Measurements from ENCODE around the gene C10orf105. TPM values are rescaled to one million over a fixed set of nuclear protein-coding genes. Genes with fewer than 3 reads are reported as not detected.

Gene C10orf105
- total and polyA plus RNA-seq, 7 experiments from 2014 or later: 0.13 to 1.0 (median 0.19) TPM; not detected in 2

GRCh38 chr10:71748671-71749191, 29.2 kb upstream of the C10orf105 start:
- H3K27ac ChIP-seq (ENCODE audit: low read depth, low read length): peak overlapping the region; percentile 74
- H3K4me1 ChIP-seq (ENCODE audit: control insufficient read depth in 2 of 2, insufficient read depth in 2 of 2, low read length in 2 of 2): peaks cover 93 to 99% of the 10 kb centered on the region in 2 donors
- no peaks in the 10 kb centered on the region for H3K27me3 Mint-ChIP-seq
- H3K27me3 ChIP-seq (ENCODE audit: control insufficient read depth in 2 of 2, insufficient read depth in 2 of 2, low read length in 2 of 2): no peaks in the 10 kb centered on the region
- peak overlapping the region; percentile 95 to 99 (median 98) for H3K27ac Mint-ChIP-seq
- no peaks in the 10 kb centered on the region for H3K9me3 ChIP-seq (ENCODE audit: control insufficient read depth in 2 of 3, low read length in 3 of 3)
- peaks cover 3 to 33% (median 12%) of the 10 kb centered on the region in 3 experiments for H3K36me3 ChIP-seq (ENCODE audit: control insufficient read depth in 2 of 3, insufficient read depth in 3 of 3, low read length in 3 of 3)
- intact Hi-C loops (cut with micrococcal nuclease): loop anchor here (1.0 to 10.0 kb wide), 9 partner anchors 9 to 546 kb away; partner anchors contain the start of genes VSIR (in 2 of the 2) and PSAP (in 1 of the 2)
- ChIA-PET POLR2A (interaction anchor here (0.6 to 26.0 kb wide), 9 partner anchors 9 to 354 kb away, joined by 3 to 863 read pairs (median 13); partner anchors contain the start of genes C10orf105 and VSIR), CTCF (interaction anchor here (0.7 to 4.4 kb wide), 14 partner anchors 9 to 62 kb away, joined by 3 to 34 read pairs (median 4); partner anchors contain the start of gene VSIR)
- DNase-seq (peak; percentile 53 to 93 (median 88)), ATAC-seq (peak; percentile 87)
- H3K4me3 Mint-ChIP-seq: peak overlapping the region; percentile 74 to 90 (median 85)
- peaks cover 6 to 61% (median 22%) of the 10 kb centered on the region in 5 donors for H3K36me3 Mint-ChIP-seq
- peaks cover 80 to 98% (median 93%) of the 10 kb centered on the region in 7 donors for H3K4me1 Mint-ChIP-seq
- peaks cover 0 to 3% (median 0%) of the 10 kb centered on the region in 11 donors for H3K9me3 Mint-ChIP-seq
- H3K4me3 ChIP-seq (ENCODE audit: low read length): peak overlapping the region; percentile 40

- H3K27ac Mint-ChIP-seq: peak overlapping the region; percentile 95 to 99 (median 98)
- H3K36me3 ChIP-seq (ENCODE audit: control insufficient read depth in 2 of 3, insufficient read depth in 3 of 3, low read length in 3 of 3): peaks cover 0 to 24% (median 11%) of the 10 kb centered on the region in 3 experiments
- H3K9me3 Mint-ChIP-seq: peaks cover 0 to 2% (median 0%) of the 10 kb centered on the region in 11 donors
- no peaks in the 10 kb centered on the region for H3K9me3 ChIP-seq (ENCODE audit: control insufficient read depth in 2 of 3, low read length in 3 of 3)
- CTCF ChIA-PET: interaction anchor here (0.9 to 4.4 kb wide), 14 partner anchors 8 to 63 kb away, joined by 3 to 34 read pairs (median 4); partner anchors contain the start of gene VSIR
- H3K27me3 Mint-ChIP-seq: no peaks in the 10 kb centered on the region
- DNase-seq (no peak), ATAC-seq (no peak)
- H3K27me3 ChIP-seq (ENCODE audit: control insufficient read depth in 2 of 2, insufficient read depth in 2 of 2, low read length in 2 of 2): no peaks in the 10 kb centered on the region
- peaks cover 0 to 55% (median 20%) of the 10 kb centered on the region in 5 donors for H3K36me3 Mint-ChIP-seq
- POLR2A ChIA-PET: interaction anchor here (0.6 to 26.0 kb wide), 8 partner anchors 8 to 921 kb away, joined by 3 to 863 read pairs (median 18); partner anchors contain the start of genes C10orf105, PSAP and VSIR
- intact Hi-C loops (cut with micrococcal nuclease): loop anchor here (1.0 to 10.0 kb wide), 9 partner anchors 9 to 547 kb away; partner anchors contain the start of genes VSIR (in 2 of the 2) and PSAP (in 1 of the 2)
- H3K4me3 Mint-ChIP-seq: peak overlapping the region; percentile 74 to 90 (median 85)
- peaks cover 75 to 98% (median 93%) of the 10 kb centered on the region in 7 donors for H3K4me1 Mint-ChIP-seq
- H3K4me1 ChIP-seq (ENCODE audit: control insufficient read depth in 2 of 2, insufficient read depth in 2 of 2, low read length in 2 of 2): peaks cover 93 to 99% of the 10 kb centered on the region in 2 donors
- peak overlapping the region; percentile 74 for H3K27ac ChIP-seq (ENCODE audit: low read depth, low read length)
- H3K4me3 ChIP-seq (ENCODE audit: low read length): peak overlapping the region; percentile 40
These were observed 28.3 kb upstream of the C10orf105 start for GRCh38 chr10:71747551-71748523.

- ATAC-seq: no peak
- Histone ChIP-seq H3K27ac (ENCODE audit: low read depth, low read length) (peak overlapping the region; percentile 74), H3K9me3 (ENCODE audit: control insufficient read depth in 2 of 3, low read length in 3 of 3) (no peaks in the 10 kb centered on the region), H3K4me3 (ENCODE audit: low read length) (peak overlapping the region; percentile 40), H3K27me3 (ENCODE audit: control insufficient read depth in 2 of 2, insufficient read depth in 2 of 2, low read length in 2 of 2) (no peaks in the 10 kb centered on the region), H3K36me3 (ENCODE audit: control insufficient read depth in 2 of 3, insufficient read depth in 3 of 3, low read length in 3 of 3) (peaks cover 0 to 20% (median 6%) of the 10 kb centered on the region in 3 experiments), H3K4me1 (ENCODE audit: control insufficient read depth in 2 of 2, insufficient read depth in 2 of 2, low read length in 2 of 2) (peaks cover 93 to 99% of the 10 kb centered on the region in 2 donors)
- Mint-ChIP-seq H3K9me3 (peaks cover 0 to 2% (median 0%) of the 10 kb centered on the region in 11 donors), H3K4me3 (peak overlapping the region; percentile 53 to 90 (median 76)), H3K36me3 (peaks cover 0 to 55% (median 15%) of the 10 kb centered on the region in 5 donors), H3K27ac (peak overlapping the region; percentile 95 to 99 (median 98)), H3K27me3 (no peaks in the 10 kb centered on the region), H3K4me1 (peaks cover 77 to 98% (median 93%) of the 10 kb centered on the region in 7 donors)
- POLR2A ChIA-PET: interaction anchor here (0.6 to 26.0 kb wide), 8 partner anchors 7 to 922 kb away, joined by 4 to 863 read pairs (median 18); partner anchors contain the start of genes C10orf105, PSAP and VSIR
- intact Hi-C loops (cut with micrococcal nuclease): loop anchor here (5.0 to 10.0 kb wide), 2 partner anchors 35 to 548 kb away; no protein-coding TSS in a partner anchor
- CTCF ChIA-PET: interaction anchor here (0.8 to 4.4 kb wide), 11 partner anchors 10 to 65 kb away, joined by 3 to 34 read pairs (median 4); partner anchors contain the start of gene VSIR
- DNase-seq: no peak
These were observed 27.5 kb upstream of the C10orf105 start for GRCh38 chr10:71747039-71747531.

GRCh38 chr10:71746344-71747037, 26.9 kb upstream of the C10orf105 start:
- peak overlapping the region; percentile 53 to 90 (median 76) for H3K4me3 Mint-ChIP-seq
- no peaks in the 10 kb centered on the region for H3K9me3 ChIP-seq (ENCODE audit: control insufficient read depth in 2 of 3, low read length in 3 of 3)
- no peaks in the 10 kb centered on the region for H3K27me3 Mint-ChIP-seq

GRCh38 chr10:71745664-71746250, 26.2 kb upstream of the C10orf105 start:
- DNase-seq (no peak), ATAC-seq (no peak)
- intact Hi-C loops (cut with micrococcal nuclease): loop anchor here (5.0 to 10.0 kb wide), 2 partner anchors 33 to 549 kb away; no protein-coding TSS in a partner anchor
- Histone ChIP-seq H3K27ac (ENCODE audit: low read depth, low read length) (peak overlapping the region; percentile 74), H3K27me3 (ENCODE audit: control insufficient read depth in 2 of 2, insufficient read depth in 2 of 2, low read length in 2 of 2) (no peaks in the 10 kb centered on the region), H3K4me1 (ENCODE audit: control insufficient read depth in 2 of 2, insufficient read depth in 2 of 2, low read length in 2 of 2) (peaks cover 99 to 100% of the 10 kb centered on the region in 2 donors), H3K4me3 (ENCODE audit: low read length) (no peak overlapping the region), H3K9me3 (ENCODE audit: control insufficient read depth in 2 of 3, low read length in 3 of 3) (no peaks in the 10 kb centered on the region), H3K36me3 (ENCODE audit: control insufficient read depth in 2 of 3, insufficient read depth in 3 of 3, low read length in 3 of 3) (peaks cover 0 to 10% (median 6%) of the 10 kb centered on the region in 3 experiments)
- Mint-ChIP-seq H3K36me3 (peaks cover 0 to 51% (median 10%) of the 10 kb centered on the region in 5 donors), H3K27ac (peak overlapping the region; percentile 95 to 99 (median 98)), H3K4me3 (peak overlapping the region in 9 of 10 donors; percentile 37 to 86 (median 75)), H3K4me1 (peaks cover 78 to 100% (median 96%) of the 10 kb centered on the region in 7 donors), H3K9me3 (peaks cover 0 to 2% (median 0%) of the 10 kb centered on the region in 11 donors), H3K27me3 (no peaks in the 10 kb centered on the region)
- ChIA-PET CTCF (interaction anchor here (0.6 to 4.4 kb wide), 10 partner anchors 9 to 66 kb away, joined by 3 to 30 read pairs (median 4); no protein-coding TSS in a partner anchor), POLR2A (interaction anchor here (1.4 to 26.0 kb wide), 4 partner anchors 10 to 51 kb away, joined by 4 to 863 read pairs (median 300); partner anchors contain the start of genes C10orf105 and VSIR)

More at GRCh38 chr10:71746344-71747037, 26.9 kb upstream of the C10orf105 start:
- no peak for ATAC-seq
- Mint-ChIP-seq H3K27ac (peak overlapping the region; percentile 95 to 99 (median 98)), H3K4me1 (peaks cover 76 to 98% (median 93%) of the 10 kb centered on the region in 7 donors), H3K36me3 (peaks cover 0 to 53% (median 12%) of the 10 kb centered on the region in 5 donors), H3K9me3 (peaks cover 0 to 2% (median 0%) of the 10 kb centered on the region in 11 donors)
- H3K4me3 ChIP-seq (ENCODE audit: low read length): peak overlapping the region; percentile 40
- peaks cover 0 to 15% (median 6%) of the 10 kb centered on the region in 3 experiments for H3K36me3 ChIP-seq (ENCODE audit: control insufficient read depth in 2 of 3, insufficient read depth in 3 of 3, low read length in 3 of 3)
- DNase-seq: no peak
- peak overlapping the region; percentile 74 for H3K27ac ChIP-seq (ENCODE audit: low read depth, low read length)
- ChIA-PET POLR2A (interaction anchor here (1.4 to 26.0 kb wide), 6 partner anchors 10 to 104 kb away, joined by 4 to 863 read pairs (median 51); partner anchors contain the start of genes C10orf105, PSAP and VSIR), CTCF (interaction anchor here (0.6 to 4.4 kb wide), 15 partner anchors 10 to 65 kb away, joined by 3 to 34 read pairs (median 4); partner anchors contain the start of gene VSIR)
- H3K27me3 ChIP-seq (ENCODE audit: control insufficient read depth in 2 of 2, insufficient read depth in 2 of 2, low read length in 2 of 2): no peaks in the 10 kb centered on the region
- H3K4me1 ChIP-seq (ENCODE audit: control insufficient read depth in 2 of 2, insufficient read depth in 2 of 2, low read length in 2 of 2): peaks cover 93 to 99% of the 10 kb centered on the region in 2 donors
- intact Hi-C loops (cut with micrococcal nuclease): loop anchor here (5.0 to 10.0 kb wide), 2 partner anchors 34 to 548 kb away; no protein-coding TSS in a partner anchor

Measured in naive thymus-derived CD4-positive, alpha-beta T cell (primary cell).